ENCODE data around the gene ADCK2. TPM values are rescaled to one million over a fixed set of nuclear protein-coding genes. Genes with fewer than 3 reads are reported as not detected.

Gene ADCK2
- total RNA-seq, 4 donors from 2014 or later = 48.0 to 65.9 (median 57.0) TPM

GRCh38 chr7:140645166-140645900 is 27.4 kb upstream of the ADCK2 start:
- no peak overlapping the region for H3K4me3 ChIP-seq (ENCODE audit: low read depth, poor library complexity, severe bottlenecking)
- DNase-seq (ENCODE audit: low spot score in 2 of 2) = no peak
- intact Hi-C loops (cut with DNase I; ENCODE audit: low total_unique reads) = no loop called here
- WGBS, 2 donors = 70 to 82% methylated on average over 8 of the region's 8 CpGs
- TF ChIP-seq POLR2A (IDR thresholded peaks at IDR 0.05) (no peak), CTCF (IDR thresholded peaks at IDR 0.05) (no peak)

GRCh38 chr7:140646931-140647647 is 25.7 kb upstream of the ADCK2 start:
- intact Hi-C loops (cut with DNase I; ENCODE audit: low total_unique reads) = no loop called here
- TF ChIP-seq CTCF (IDR thresholded peaks at IDR 0.05) (no peak), POLR2A (IDR thresholded peaks at IDR 0.05) (no peak)
- H3K4me3 ChIP-seq (ENCODE audit: low read depth, poor library complexity, severe bottlenecking) = no peak overlapping the region
- DNase-seq (ENCODE audit: low spot score in 2 of 2) = no peak
- WGBS, 2 donors = 26 to 29% methylated on average over 8 of the region's 8 CpGs

GRCh38 chr7:140649556-140650205 is 23.1 kb upstream of the ADCK2 start:
- no peak for TF ChIP-seq CTCF (IDR thresholded peaks at IDR 0.05)
- no peak for TF ChIP-seq POLR2A (IDR thresholded peaks at IDR 0.05)
- WGBS, 2 donors = 87 to 90% methylated on average over 6 of the region's 6 CpGs
- H3K4me3 ChIP-seq (ENCODE audit: low read depth, poor library complexity, severe bottlenecking) = no peak overlapping the region
- intact Hi-C loops (cut with DNase I; ENCODE audit: low total_unique reads) = no loop called here
- DNase-seq (ENCODE audit: low spot score in 2 of 2) = no peak

GRCh38 chr7:140650367-140650766 is 22.4 kb upstream of the ADCK2 start:
- WGBS, 2 donors = 88 to 91% methylated on average over 12 of the region's 12 CpGs
- no peak for DNase-seq (ENCODE audit: low spot score in 2 of 2)
- intact Hi-C loops (cut with DNase I; ENCODE audit: low total_unique reads) = no loop called here

More at GRCh38 chr7:140650367-140650766, 22.4 kb upstream of the ADCK2 start:
- H3K4me3 ChIP-seq (ENCODE audit: low read depth, poor library complexity, severe bottlenecking) = no peak overlapping the region
- no peak for TF ChIP-seq POLR2A (IDR thresholded peaks at IDR 0.05)
- no peak for TF ChIP-seq CTCF (IDR thresholded peaks at IDR 0.05)
